ENCODE measurements around the gene P2RX7. TPM values are rescaled to one million over a fixed set of nuclear protein-coding genes. Genes with fewer than 3 reads are reported as not detected.

P2RX7 gene
- polyA plus RNA-seq, 1 donor from 2014 or later: not detected

Small RNA genes within 50 kb of the gene (small RNA-seq; reads per million reads assigned to genes)
- 0 to 0.03 (median 0) reads per million in 3 experiments for gene AC079602.1
- 0 to 0.03 (median 0) reads per million in 3 experiments for gene RF00156
- 0 reads per million in 3 experiments for gene Z98941.1

Other genes with a start within 250 kb of the P2RX7 start
- 21.3 and 21.9 TPM in 2 replicates for gene SPPL3, start 228.5 kb upstream of the P2RX7 start, polyA plus RNA-seq
- not detected in 2 replicates for gene HNF1A, start 154.3 kb upstream of the P2RX7 start, polyA plus RNA-seq
- gene C12orf43, start 116.4 kb upstream of the P2RX7 start, polyA plus RNA-seq: 20.3 and 20.8 TPM in 2 replicates
- 0.42 TPM in 1 of 2 replicates, not detected in the other for gene OASL, start 93.6 kb upstream of the P2RX7 start, polyA plus RNA-seq
- gene P2RX4, start 77.3 kb downstream of the P2RX7 start, polyA plus RNA-seq: 5.0 and 5.8 TPM in 2 replicates
- 29.2 and 38.0 TPM in 2 replicates for gene CAMKK2, start 163.8 kb downstream of the P2RX7 start, polyA plus RNA-seq
- gene ANAPC5, start 219.5 kb downstream of the P2RX7 start, polyA plus RNA-seq: 199 and 272 TPM in 2 replicates